ENCODE measurements around the gene POLD4. TPM values are rescaled to one million over a fixed set of nuclear protein-coding genes. Genes with fewer than 3 reads are reported as not detected.
"Not testable (repeated sequence)": the region's sequence is repeated elsewhere in the genome, so short reads cannot be mapped to it uniquely, and the experiment has no call there.

Gene POLD4
- 10 to 100 TPM; 18.8 to 40.4 (median 33.4) TPM for polyA plus RNA-seq (ENCODE audit: insufficient read length in 4 of 4)

- peak in 2 of 4 donors; percentile 86 to 88 for DNase-seq (ENCODE audit: low read depth in 4 of 4, low spot score in 2 of 4)
Observed at GRCh38 chr11:67353317-67354074, at the start of gene POLD4. Gene POLD4, minus strand, starts transcription at chr11:67353546. Its CDS starts 147 bp downstream, at chr11:67353399.

GRCh38 chr11:67403085-67403484 is 49.7 kb upstream of the POLD4 start:
- DNase-seq (ENCODE audit: low read depth in 4 of 4, low spot score in 2 of 4), result not testable (repeated sequence)

- not testable (repeated sequence) for DNase-seq (ENCODE audit: low read depth in 4 of 4, low spot score in 2 of 4)
Observed at GRCh38 chr11:67402192-67402839, 49.0 kb upstream of the POLD4 start.

GRCh38 chr11:67401495-67402191 is 48.3 kb upstream of the POLD4 start, which contains the start of gene PPP1CA:
Gene PPP1CA, minus strand, starts transcription at chr11:67401858. Its CDS starts 76 bp downstream, at chr11:67401782.
- DNase-seq (ENCODE audit: low read depth in 4 of 4, low spot score in 2 of 4), result peak in 3 of 4 donors; percentile 71 to 77 (median 72)

GRCh38 chr11:67400942-67401494 is 47.7 kb upstream of the POLD4 start:
- DNase-seq (ENCODE audit: low read depth in 4 of 4, low spot score in 2 of 4), result no peak

GRCh38 chr11:67400251-67400941 is 47.0 kb upstream of the POLD4 start:
- no peak for DNase-seq (ENCODE audit: low read depth in 4 of 4, low spot score in 2 of 4)

- DNase-seq (ENCODE audit: low read depth in 4 of 4, low spot score in 2 of 4), result no peak
Observed at GRCh38 chr11:67398661-67399563, 45.6 kb upstream of the POLD4 start.

GRCh38 chr11:67397986-67398660 is 44.8 kb upstream of the POLD4 start:
- DNase-seq (ENCODE audit: low read depth in 4 of 4, low spot score in 2 of 4), result no peak

- no peak for DNase-seq (ENCODE audit: low read depth in 4 of 4, low spot score in 2 of 4)
Observed at GRCh38 chr11:67397536-67397935, 44.2 kb upstream of the POLD4 start.

GRCh38 chr11:67396587-67397389 is 43.4 kb upstream of the POLD4 start:
- DNase-seq (ENCODE audit: low read depth in 4 of 4, low spot score in 2 of 4), result no peak

GRCh38 chr11:67396259-67396581 is 42.9 kb upstream of the POLD4 start:
- DNase-seq (ENCODE audit: low read depth in 4 of 4, low spot score in 2 of 4), result no peak

GRCh38 chr11:67395555-67396258 is 42.4 kb upstream of the POLD4 start:
- DNase-seq (ENCODE audit: low read depth in 4 of 4, low spot score in 2 of 4), result no peak

- DNase-seq (ENCODE audit: low read depth in 4 of 4, low spot score in 2 of 4), result no peak
Observed at GRCh38 chr11:67393990-67394389, 40.6 kb upstream of the POLD4 start.

GRCh38 chr11:67393437-67393836 is 40.1 kb upstream of the POLD4 start:
- DNase-seq (ENCODE audit: low read depth in 4 of 4, low spot score in 2 of 4), result no peak

- no peak for DNase-seq (ENCODE audit: low read depth in 4 of 4, low spot score in 2 of 4)
Observed at GRCh38 chr11:67392183-67392715, 38.9 kb upstream of the POLD4 start.

GRCh38 chr11:67391304-67392182 is 38.2 kb upstream of the POLD4 start, which contains the start of gene RAD9A:
Gene RAD9A, plus strand, starts transcription at chr11:67391986. Its CDS starts 59 bp downstream, at chr11:67392045.
- DNase-seq (ENCODE audit: low read depth in 4 of 4, low spot score in 2 of 4), result peak in 3 of 4 donors; percentile 77 to 92 (median 86)

Data from left renal cortex interstitium (tissue), 4 donors.